8988T (cell line): ENCODE measurements around the gene SCUBE1.

Experiments used
- DNase-seq: peaks from one replicate; pipeline ENCODE4 v3.0.0; 2011

SCUBE1 gene

DNA sequence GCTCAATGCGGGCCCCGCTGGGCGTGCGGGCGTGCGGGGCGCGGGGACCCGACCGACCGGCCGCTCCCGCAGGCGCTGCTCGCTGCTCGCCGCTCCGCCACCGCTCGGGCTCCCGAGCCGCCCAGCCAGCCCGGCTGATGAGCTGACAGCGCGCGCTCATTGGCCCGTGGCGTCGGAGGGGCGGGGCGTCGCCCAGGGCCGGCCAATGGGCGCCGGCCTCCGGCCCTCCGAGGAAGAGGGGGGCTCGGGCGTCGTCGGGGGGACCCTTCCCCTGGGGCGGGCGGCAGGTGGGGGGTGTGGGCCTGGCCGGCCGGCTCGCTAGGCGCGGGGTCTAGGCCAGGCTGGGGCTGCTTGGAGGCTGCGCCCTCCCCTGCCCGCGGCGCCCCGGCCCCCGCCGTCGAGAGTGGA lies at the start of gene SCUBE1:
TSS of gene SCUBE1 (minus strand) at position 111 of the 408 bp plus-strand sequence. CDS start 111 bp downstream, outside the sequence.
- no peak for DNase-seq

GRCh38 chr22:43392385-43392989 lies 49.3 kb upstream of the SCUBE1 start:
- DNase-seq = no peak

DNA sequence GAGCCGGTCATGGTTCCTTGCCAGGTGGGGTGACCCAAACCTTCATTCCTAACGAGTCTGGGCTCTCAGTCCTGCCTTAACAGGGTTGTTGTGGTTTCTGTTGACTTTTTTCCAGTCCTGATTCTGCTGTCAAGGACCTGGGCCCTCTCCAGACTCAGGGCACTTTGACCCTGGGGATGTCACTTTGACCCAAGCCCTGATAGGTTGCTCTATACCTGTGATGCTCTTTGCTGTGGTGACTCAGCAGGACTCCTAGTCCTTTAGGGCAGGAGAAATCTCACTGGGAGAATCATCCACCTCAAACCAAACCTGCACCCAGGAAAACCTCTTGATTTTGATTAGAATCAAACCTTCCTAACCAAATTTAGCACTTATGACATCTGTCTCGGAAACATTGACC lies 48.1 kb upstream of the SCUBE1 start:
- DNase-seq = no peak

GRCh38 chr22:43390872-43391271 lies 47.7 kb upstream of the SCUBE1 start:
- DNase-seq = no peak

GRCh38 chr22:43390166-43390565 lies 47.0 kb upstream of the SCUBE1 start:
- DNase-seq = no peak

- DNase-seq = no peak
Observed at GRCh38 chr22:43389227-43389836, 46.2 kb upstream of the SCUBE1 start.

- peak; percentile 87 for DNase-seq
Observed at GRCh38 chr22:43388420-43388851, 45.3 kb upstream of the SCUBE1 start.

DNA sequence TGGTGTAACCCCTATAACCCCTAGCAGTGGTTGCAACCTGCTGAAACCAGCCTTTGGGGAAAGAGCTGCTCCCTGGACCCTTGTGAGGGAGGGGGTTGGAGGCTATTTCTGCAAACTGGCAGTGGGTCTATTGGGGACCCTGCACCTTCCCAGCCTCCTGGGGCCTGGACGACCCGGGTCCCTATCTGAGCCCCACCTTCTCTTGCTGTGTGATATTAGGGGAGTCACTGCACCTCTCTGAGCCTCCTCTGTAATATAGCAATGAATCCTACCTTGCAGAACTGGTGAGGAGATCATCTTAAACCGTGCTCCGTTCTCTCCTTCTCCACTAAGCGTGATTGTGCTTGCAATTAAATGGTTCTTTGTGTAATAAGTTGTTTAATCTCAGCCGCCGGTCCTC lies 44.6 kb upstream of the SCUBE1 start:
- DNase-seq = no peak

- peak; percentile 72 for DNase-seq
Observed at GRCh38 chr22:43385770-43386641, 42.8 kb upstream of the SCUBE1 start.

DNA sequence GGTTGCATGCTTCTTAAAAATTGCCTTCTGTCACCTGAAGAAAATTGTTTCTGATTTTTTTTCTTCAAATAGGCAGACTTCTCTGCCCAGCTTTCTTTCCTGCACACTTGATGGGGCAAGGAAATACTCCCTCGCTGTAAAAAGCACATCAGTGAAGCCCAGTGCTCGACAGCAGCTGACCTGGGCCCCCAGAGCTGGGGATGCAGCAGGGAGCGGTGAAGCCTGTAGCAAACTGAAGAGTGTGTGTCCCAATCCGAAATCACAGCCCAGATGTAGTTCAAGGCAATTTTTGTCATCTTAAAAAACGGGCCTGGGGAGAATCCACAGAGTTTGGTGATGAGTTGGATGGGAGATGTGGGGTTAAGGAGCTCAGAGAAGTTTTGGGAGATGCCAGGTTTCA lies 41.7 kb upstream of the SCUBE1 start:
- DNase-seq = no peak

- DNase-seq = no peak
Observed at GRCh38 chr22:43381693-43382092, 38.5 kb upstream of the SCUBE1 start.

- no peak for DNase-seq
Observed at GRCh38 chr22:43377896-43378704, 34.9 kb upstream of the SCUBE1 start.

DNA sequence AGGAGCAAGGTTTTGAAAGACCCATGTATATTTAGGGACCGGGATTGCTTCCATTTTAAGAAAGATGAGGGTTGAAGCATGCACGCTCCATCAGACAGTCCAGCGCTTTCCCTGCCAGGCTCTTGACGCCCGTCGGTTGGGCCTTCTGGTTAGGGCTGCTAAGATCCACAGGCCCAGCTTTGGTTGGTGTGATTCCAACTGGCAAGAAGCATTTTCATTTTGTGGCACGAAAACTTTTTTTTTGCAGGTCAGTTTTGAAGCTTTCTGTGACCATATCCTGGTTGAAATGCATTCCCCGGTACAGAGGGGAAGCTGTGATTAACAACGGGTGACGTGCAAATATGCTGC lies 34.4 kb upstream of the SCUBE1 start:
- no peak for DNase-seq

DNA sequence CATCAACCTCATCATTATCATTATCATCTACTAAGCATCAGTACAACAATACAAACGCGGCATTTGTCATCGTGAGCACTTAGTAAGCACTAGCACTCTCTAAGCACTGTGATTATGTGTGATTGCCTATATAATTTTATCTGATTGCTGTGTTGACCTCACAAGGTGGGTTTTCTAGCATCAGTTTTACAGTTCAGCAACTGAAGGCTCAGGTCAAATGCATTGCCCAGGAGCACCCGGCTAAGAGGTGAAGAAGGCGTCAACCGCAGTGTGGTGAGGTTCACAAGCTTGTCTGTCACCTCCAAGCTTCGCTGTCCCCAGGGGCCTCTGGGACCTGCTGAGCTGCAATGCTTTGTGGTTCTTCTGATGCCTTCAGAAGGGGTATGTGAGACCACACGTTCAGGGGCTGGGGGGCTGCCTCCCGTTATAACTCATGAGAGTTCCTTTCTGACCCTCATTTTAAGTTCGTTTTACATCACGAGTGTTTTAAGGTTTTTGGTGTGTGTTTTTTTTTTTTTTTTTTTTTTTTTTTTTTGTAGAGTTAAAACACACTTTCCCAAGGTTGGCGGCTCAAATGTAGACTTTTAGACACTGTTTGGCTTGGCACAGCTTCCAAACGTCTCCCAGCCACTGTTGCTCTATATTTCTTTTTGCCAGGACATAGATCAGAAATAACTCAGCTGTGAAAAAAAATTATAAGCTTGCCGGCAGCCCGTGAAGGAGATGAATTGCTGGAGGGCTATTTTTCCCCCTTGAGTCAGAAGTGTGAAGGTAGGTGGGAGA lies 33.8 kb upstream of the SCUBE1 start:
- no peak for DNase-seq

DNA sequence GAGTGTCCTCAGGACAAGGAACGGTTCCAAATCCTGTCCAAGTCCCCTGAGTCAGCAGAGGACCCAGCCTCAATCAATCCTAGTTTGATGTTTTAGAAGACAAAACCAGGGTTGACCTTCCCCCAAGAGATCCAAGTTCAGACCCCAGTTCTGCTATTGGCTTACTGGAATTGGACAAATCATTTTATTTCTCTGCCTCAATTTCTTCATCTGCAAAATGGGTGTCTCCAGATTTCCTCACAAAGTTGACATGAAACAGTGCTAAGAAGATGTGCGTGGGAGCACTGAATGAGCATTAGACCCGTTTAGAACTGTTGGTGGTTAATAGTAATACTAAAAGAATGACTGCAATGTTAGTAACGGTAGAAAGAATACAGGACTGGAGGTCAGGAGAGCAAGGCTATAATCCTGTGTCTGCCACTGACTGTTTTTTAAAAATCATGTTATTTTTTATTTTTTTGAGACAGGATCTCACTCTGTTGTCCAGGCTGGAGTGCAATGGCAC lies 32.8 kb upstream of the SCUBE1 start:
- DNase-seq = no peak

DNA sequence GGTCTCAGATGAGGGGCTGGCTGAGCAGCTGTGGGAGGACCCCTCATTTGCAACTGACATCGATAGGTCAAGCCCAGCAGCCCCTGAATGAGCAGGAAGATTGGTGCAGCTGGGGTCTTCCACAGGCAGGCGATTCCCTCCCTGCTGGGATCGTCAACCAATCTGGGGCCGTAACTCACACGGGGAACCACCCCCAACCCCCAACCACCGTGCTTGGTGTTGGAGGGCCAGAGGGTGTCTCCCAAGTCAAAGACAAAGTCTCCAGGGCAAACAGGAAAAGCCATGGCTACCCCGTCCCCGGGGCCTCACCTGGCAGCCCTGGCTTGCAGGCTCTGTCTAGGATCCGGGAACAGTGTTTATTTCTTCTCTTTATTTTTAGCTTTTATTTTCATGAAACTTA lies 26.9 kb upstream of the SCUBE1 start:
- DNase-seq = no peak

DNA sequence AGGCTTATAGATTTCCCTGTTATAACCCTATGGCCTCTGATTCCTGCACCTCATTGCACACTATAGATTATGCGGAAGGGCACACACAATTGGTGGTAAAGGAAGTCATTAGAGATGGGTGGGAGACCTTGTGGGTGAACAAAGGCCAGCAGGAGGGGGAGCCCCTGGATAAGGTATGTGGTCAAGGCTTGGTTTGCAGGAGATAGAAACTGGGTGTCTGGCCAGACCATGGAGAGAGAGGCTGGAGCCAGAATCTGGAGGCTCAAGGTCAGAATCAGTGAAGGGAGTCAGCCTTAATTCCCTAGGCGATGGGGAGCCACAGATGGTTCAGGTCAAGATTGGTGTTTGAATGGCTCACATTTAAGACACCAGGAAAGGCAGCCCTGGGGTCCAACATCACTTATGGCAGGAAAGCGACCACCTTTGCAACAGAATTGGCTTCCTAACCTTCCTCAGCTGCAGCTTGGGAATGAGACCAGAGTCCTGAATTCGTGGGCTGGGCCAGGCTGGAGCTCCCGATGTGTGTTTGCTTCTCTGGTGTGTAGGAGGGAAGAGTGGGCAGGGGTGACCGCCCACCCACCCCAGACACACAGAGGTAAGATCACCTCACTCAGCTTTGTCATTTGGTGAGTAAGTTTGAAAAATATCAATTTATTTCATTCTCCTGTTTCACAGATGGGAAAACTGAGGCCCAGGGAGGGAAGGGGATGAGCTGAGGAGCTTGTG lies 22.7 kb upstream of the SCUBE1 start:
- no peak for DNase-seq

GRCh38 chr22:43364169-43364435 lies 20.9 kb upstream of the SCUBE1 start:
- DNase-seq = no peak

GRCh38 chr22:43363315-43364168 lies 20.4 kb upstream of the SCUBE1 start:
- no peak for DNase-seq

GRCh38 chr22:43360576-43360975 lies 17.4 kb upstream of the SCUBE1 start:
- DNase-seq = no peak

- no peak for DNase-seq
Observed at GRCh38 chr22:43356881-43357280, 13.7 kb upstream of the SCUBE1 start.
